NCI-H82 (cell line): ENCODE data around the gene MDH1B.
"Not testable (repeated sequence)": the region's sequence is repeated elsewhere in the genome, so short reads cannot be mapped to it uniquely, and the experiment has no call there.

Experiments used
- DNase-seq: peaks from one replicate; lab custom pipeline; 2025; lab: John Stamatoyannopoulos, UW

MDH1B gene

DNA sequence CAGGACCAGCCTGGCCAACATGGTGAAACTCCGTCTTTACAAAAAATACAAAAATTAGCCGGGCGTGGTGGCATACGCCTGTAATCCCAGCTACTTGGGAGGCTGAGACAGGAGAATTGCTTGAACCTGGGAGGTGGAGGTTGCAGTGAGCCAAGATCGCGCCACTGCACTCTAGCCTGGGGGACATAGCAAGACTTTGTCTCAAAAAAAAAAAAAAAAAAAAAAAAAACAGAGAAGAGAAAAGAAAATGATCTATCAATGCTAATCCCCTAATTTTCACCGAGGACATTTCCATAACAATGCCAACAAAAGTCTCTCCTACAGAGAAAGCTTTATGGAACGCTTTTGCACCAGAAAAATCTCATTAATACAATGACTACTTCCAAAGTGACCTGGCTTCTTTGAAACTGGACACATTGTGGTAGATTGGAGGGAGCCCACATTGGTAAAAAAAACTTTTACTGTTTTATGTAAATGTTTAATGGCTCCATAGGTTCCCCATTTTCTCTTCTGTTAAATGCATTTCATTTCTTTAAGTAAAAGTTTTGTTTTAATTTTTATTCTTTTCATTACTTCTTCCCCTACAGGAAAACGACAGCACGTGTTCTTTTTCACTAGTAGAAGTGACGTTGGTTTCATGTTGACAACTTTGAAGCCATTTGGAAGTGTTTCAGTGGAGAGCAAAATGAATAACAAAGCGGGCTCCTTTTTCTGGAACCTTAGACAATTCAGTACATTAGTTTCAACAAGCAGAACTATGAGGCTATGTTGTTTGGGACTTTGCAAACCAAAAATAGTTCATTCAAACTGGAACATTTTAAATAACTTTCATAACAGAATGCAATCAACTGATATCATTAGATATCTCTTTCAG lies 1.2 kb upstream of the MDH1B start:
- DNase-seq: no peak

- DNase-seq: peak; percentile 59
Measured at GRCh38 chr2:206764673-206765241, 371 bp downstream of the MDH1B start.

DNA sequence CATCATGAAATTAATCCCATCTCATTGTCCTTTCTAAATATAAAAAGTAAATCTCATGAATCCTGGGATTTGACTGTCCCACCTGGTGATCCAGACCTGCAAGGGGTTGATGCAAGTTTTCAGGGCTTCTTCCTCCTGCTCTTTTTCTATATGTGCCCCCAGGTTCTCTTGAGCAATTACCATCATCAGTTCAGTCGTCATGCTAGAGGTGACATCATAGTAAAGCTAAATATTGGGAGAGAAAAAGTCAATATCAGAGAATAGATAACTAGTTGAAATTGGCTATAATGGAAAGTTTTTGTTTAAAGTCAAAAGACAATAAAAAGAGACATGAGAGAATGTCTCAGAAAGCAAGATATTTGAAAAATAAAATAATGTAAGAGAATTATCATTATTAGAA lies 8.3 kb downstream of the MDH1B start:
- no peak for DNase-seq

GRCh38 chr2:206740800-206741199 lies 24.3 kb downstream of the MDH1B start:
- no peak for DNase-seq

DNA sequence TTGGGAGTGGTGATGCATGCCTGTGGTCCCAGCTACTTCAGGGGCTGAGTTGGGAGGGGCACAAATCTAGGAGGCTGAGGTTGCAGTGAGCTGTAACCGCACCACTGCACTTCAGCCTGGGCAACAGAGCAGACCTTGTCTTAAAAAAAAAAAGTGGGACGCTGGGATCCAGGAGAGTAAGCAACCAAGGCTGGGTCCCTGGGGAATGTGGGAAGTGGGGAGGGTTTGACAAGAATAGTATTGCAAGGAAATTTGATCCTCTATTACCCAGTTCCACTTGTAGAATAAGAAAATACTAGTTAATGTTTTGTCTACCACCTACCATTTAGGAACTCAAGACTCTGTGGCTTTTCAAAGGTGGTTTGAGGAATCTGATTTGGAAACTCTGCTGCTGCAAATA lies 25.9 kb downstream of the MDH1B start:
- DNase-seq: peak; percentile 5

GRCh38 chr2:206736935-206737334 lies 28.2 kb downstream of the MDH1B start:
- DNase-seq: no peak

DNA sequence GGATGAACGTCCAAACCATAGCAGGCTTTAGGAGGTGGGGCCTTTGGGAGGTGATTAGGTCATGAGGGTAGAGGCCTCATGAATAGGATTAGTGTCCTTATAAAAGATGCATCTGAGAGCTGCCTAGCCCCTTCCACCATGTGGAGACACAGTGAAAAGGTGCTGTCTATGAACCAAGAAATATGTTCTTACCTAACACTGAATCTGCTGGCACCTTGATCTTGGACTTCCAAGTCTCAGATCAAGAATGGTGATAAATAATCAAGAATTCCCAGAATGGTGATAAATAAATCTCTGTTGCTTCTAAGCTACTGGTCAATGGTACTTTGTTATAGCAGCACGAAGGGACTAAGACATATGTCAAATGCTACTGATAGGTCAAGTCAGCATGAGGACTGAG lies 31.8 kb downstream of the MDH1B start:
- DNase-seq: no peak

GRCh38 chr2:206728277-206729199 lies 36.6 kb downstream of the MDH1B start:
- DNase-seq: no peak

GRCh38 chr2:206727287-206727686 lies 37.8 kb downstream of the MDH1B start:
- no peak for DNase-seq

- DNase-seq: no peak
Measured at GRCh38 chr2:206723288-206723687, 41.8 kb downstream of the MDH1B start.

DNA sequence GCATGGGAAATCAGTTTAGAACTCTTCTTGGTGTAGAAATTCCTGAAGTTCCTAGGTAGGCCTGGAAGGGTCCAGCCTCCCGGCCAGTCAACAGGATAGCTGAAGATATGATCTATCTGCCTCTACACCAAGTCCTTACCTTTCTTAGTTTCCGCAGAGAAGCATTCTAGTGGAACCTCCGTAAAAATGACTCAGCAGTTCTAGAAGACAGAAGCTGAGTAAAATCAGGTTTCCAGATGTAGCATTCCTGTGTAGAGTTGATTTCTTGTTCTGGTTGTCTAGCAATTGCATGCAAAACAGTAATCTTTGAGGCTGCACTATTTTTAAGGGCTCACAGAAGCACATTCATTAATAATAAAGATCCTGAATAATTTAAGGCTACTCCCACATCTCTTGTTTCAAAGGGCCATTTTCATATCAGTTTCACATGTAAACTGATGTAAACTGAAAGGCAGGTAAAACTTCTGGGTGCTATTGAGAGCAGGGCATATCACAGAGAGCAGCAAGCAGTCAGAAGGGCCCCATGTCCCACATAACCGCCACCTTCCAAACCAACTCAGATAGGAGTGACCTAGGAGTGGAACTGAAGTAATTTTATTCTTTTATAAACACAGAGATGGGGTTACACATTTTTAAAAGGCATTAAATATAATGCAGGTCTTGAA lies 43.7 kb downstream of the MDH1B start:
- DNase-seq: no peak

DNA sequence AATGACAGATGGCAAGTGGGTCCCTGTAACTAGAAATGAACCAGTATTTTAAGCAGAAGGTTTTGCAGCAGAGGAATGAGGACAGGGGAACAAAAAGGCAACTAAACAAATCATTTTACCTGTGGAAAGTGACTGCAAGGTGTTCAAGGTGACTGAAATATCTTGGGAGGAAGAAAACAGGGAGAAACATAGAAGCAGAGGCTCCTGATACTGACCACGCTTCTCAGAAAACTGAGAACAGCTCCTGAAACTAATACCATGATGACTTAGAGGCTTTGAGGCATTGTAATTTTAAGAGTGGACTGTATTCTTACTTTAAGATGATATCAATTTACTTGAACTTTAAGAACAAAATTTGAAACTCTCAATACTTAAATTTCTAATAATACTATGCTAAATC lies 46.8 kb downstream of the MDH1B start, which contains the start of gene DYTN:
DYTN (minus strand) TSS at position 101 of the 400 bp plus-strand sequence. CDS start 117 bp downstream, outside the sequence.
- no peak for DNase-seq

DNA sequence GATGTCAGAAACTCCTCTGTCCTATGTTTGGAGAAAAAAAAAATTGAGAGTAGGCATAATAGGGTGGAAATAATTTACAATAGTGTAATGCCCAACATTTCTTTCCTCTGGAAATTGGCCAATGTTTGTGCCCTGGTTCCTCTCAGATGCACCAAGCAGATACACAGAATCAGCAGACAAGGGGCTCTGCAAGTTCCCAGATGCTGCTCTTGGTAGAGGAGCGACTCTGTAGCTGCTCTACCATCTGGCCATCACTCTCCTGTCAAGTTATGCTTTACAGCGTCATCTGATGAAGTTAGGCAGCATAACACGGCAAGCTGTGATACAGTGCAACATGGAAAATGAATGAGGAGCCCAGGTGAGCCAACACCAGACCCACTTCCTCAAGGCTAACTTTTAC lies 48.5 kb downstream of the MDH1B start:
- peak; percentile 27 for DNase-seq

GRCh38 chr2:206715183-206715582 lies 49.9 kb downstream of the MDH1B start:
- DNase-seq: not testable (repeated sequence)

GRCh38 chr2:206713746-206714145 lies 51.4 kb downstream of the MDH1B start:
- no peak for DNase-seq

GRCh38 chr2:206708286-206708685 lies 56.8 kb downstream of the MDH1B start:
- DNase-seq: no peak

- DNase-seq: no peak
Measured at GRCh38 chr2:206707164-206707701, 57.9 kb downstream of the MDH1B start.

- DNase-seq: no peak
Measured at GRCh38 chr2:206701952-206702605, 63.0 kb downstream of the MDH1B start.

DNA sequence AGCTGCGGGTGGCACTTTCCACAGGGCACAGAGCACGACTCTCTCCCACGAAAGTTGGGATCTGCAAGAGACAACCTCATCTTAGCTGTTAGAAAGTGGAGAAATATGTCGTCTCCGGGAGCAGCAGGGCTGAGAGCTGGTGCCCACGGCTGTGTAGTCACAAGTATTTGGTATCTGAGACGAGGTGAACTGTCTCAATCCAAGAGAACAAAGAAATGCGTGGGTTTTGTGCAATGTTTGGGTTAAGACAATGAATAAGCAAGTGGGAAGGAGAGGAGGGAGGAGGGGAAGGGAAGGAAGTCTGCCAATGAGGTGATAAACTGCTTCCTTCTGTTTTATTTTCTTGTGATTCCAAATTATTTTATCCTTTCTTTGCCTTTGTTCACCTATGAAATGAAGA lies 65.0 kb downstream of the MDH1B start:
- no peak for DNase-seq

DNA sequence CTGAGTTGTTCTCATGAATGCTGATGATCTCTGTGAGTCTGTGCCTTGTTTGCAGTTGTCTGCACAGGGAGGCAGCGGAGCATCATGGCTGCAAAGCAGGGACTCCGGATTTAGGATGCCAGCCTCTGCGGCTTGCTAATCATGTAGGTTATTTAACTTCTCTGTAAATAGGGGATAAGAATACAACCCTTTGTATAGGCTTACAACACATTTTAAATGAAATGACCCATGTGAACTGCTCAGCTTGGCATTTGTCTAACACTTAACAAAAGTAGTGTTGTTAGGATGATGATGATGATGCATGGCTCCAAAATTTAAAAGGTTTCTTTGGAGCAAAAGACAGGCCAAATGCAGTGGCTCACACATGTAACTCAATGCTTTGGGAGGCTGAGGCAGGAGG lies 66.3 kb downstream of the MDH1B start:
- no peak for DNase-seq

DNA sequence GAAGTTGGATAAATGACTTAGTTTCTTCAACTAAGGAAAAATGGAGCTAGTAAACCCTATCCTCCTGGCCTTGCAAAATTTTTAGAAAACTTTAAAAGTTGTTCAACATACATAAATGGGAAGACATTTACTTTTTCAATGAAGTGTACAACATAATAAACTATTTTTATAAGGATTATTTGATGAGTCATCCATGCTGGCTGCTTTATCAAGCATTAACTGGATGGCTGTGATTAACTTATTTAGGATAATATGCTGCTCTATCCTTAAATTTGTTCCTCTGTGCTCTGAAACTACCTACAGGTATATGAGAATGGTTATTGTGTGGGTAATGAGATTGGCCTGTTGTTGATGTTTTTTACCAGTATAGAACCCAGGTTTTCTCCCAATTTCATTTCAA lies 68.2 kb downstream of the MDH1B start:
- DNase-seq: no peak
